Stimulated activated CD8-positive, alpha-beta memory T cell treated with anti-CD3 and anti-CD28 coated beads, Interleukin-12 subunit alpha, Interleukin-12 subunit beta, amount 100 ng/mL, for 4 hours (primary cell): ENCODE data around the gene RBMS2.
"Not testable (repeated sequence)": the region's sequence is repeated elsewhere in the genome, so short reads cannot be mapped to it uniquely, and the experiment has no call there.

ENCODE experiments used
- DNase-seq: peaks from one replicate; pipeline ENCODE4 v3.0.0-alpha.2; 2020; ENCODE audit warnings: low read depth

RBMS2 gene

DNA sequence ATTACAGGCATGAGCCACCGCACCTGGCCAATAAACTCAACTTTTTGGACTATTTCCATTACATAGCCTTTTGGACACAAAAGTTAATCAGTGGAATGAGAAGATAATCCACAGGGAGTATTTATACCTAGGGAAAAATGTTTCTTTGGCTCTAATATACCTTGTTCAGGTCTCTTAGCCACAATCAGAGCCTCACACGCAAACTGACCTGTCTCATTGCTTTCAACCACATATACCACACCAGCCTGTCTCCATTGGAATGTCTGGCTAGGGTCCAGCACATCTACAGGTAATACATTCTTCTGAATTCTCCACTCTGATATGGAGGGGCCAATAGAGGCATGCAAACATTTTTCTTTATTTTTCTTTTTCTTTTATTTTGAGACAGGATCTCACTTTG is 3.8 kb upstream of the RBMS2 start:
- no peak for DNase-seq

- no peak for DNase-seq
Observed at GRCh38 chr12:56518570-56518969, 3.0 kb upstream of the RBMS2 start.

DNA sequence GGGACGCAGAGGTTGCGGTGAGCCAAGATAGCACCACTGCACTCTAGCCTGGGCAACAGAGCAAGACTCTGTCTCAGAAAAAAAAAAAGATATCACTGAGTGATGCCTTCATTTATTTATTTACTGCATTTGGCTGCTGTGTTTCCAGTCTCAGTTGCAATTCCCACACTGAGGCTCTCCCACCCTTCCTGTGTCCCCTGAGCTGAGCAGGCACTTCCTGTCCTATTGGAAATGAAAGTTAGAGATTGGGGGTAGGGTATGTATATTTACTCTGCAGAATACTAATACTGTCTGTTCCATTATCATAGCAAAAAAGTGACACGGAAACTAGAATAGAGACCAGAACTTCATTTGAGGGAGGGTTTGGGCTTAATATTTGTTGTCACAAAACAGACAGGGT is 1.6 kb upstream of the RBMS2 start:
- no peak for DNase-seq

DNA sequence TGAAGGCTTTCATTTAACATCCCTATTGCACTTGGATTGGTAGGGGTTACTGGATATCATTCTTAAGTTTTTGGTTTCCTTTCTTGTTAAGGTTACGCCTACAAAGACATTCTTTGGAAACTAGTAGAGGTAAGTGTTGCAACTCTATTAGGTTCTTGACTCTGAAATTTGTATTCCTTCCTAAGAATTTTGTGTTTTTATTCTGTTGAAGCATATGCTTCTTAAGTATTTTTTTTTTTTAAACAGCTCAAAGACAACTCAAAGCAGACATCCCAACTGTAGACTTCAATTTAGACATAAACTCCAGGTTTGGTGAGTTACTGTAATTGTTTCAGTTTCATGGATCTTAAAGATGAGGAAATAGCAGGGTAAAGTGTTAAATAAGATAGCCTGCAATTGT is 1.1 kb upstream of the RBMS2 start:
- no peak for DNase-seq

GRCh38 chr12:56521209-56521589 is 421 bp upstream of the RBMS2 start:
- DNase-seq, result no peak

DNA sequence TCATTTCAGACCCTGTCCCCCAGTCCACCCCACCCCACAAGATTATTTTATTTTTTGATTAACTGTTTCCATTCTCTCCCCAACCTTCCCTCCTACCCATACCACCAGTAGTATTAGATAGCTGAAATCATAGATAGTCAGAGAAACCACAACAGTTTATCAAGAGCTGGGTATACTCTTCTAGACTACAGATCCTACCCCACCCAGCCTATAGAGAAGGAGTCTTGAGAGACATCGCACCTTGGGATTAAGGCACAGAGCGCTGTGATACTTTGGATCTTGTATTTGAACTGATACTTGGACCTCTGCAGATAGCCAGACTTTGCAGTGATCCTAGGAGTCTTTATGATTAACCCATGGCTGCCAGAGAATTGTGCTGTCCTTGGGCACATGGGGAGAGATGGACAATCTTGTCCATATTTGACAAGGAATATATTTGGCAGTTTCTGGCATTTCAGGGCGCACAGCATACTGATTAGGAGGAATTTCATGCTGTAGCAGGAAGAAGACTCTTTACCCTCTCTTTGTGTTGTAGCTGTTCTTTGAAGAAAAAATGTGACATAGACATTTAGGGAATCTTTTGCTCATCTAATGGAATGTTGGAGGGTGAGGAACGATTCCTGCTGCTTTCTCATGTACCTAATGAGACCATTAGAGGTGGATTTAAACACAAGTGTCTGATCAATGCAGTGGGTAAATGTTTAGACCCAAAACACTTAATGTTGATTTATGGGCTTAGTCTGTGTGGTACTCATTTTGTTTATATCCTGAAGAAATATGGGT is 982 bp downstream of the RBMS2 start:
- DNase-seq, result no peak

DNA sequence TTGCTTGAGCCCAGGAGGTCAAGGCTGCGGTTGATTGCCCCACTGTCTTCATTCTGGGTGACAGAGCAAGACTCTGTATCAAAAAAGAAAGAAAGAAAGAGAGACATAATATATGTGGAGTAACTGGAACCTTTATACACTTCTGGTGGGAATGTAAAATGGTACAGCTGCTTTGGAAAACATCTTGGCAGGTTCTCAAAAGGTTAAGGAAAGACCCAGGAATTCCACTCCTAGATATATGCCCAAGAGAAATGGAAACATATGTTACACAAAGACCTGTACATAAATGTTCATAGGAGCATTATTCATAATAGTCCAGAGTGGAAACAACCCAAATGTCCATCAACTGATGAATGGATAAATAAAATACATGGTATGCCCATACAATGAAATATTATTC is 7.2 kb downstream of the RBMS2 start:
- no peak for DNase-seq

DNA sequence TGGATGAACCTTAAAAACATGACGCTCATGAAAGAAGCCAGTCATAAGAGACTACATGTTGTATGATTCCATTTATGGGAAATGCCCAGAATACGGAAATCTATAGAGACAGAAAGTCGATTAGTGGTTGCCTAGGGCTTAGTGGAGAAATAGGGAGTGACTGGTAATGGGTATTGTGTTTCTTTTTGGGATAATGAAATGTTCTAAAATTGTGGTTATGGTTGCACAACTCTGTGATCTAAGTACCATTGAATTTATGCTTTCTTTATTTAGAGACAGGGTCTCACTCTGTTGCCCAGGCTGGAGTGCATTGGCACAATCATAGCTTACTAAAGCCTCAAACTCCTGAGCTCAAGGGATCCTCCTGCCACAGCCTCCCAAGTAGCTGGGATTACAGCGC is 8.0 kb downstream of the RBMS2 start:
- DNase-seq, result no peak

DNA sequence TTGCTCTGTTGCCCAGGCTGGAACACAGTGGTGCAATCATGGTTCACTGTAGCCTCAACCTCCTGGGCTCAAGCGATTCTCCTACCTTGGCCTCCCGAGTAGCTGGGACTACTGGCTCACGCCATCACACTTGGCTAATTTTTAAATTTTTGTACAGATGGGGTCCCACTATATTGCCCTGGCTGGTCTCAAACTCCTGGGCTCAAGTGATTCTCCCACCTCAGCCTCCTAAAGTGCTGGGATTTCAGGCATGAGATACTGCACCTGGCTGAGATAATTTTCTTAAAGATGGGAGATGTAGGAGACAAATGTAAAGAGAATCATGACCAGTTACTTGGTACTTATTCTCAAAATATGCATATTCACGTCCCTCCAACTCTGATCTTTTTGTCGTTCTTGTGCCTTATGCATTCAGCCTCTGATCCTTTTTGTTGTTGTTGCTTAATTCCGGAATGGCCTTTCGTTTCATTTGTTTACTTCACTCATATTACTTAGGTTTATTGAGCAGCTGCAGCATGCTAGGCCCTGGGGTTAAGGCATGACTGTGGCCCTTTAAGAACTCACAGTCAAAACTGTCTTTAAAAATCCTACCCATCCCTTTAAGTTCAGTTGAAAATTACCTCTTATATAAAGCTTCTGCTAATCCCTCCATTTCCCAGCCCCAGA is 8.9 kb downstream of the RBMS2 start:
- DNase-seq, result no peak

DNA sequence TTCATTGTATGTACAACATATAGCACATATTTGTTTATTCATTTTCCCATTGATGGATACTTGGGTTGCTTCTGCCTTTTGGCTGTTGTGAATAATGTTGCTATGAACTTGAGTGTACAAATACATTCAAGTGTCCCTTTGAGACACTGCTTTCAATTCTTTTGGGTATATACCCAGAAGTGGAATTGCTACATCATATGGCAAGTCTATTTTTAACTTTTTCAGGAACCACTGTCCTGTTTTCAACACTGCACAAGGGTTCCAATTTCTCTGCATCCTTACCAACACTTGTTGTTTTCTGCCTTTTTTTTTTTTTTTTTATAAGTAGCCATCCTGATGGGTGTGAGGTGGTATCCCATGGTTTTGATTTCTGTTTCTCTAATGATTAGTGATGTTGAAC is 15.9 kb downstream of the RBMS2 start:
- DNase-seq, result no peak

DNA sequence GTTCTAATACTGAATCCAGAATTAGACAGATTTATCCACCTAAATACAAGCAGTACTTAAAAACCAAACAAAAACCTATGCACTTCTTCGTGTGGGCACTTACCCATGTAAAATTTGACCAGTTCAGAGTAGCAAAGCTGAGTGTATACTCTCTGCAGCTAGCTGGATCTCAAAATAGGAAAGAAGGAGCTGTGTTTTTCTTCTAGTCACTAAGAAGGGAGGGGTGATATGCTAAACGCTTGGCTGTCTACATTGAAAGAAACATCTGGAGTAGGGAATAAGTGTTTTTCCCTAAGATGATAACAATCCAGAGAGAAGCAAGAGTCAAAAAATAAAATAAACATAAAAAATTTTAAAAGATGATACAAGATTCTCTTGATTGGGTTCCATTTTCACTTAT is 20.0 kb downstream of the RBMS2 start:
- DNase-seq, result no peak

GRCh38 chr12:56542164-56542563 is 20.5 kb downstream of the RBMS2 start:
- DNase-seq, result no peak

DNA sequence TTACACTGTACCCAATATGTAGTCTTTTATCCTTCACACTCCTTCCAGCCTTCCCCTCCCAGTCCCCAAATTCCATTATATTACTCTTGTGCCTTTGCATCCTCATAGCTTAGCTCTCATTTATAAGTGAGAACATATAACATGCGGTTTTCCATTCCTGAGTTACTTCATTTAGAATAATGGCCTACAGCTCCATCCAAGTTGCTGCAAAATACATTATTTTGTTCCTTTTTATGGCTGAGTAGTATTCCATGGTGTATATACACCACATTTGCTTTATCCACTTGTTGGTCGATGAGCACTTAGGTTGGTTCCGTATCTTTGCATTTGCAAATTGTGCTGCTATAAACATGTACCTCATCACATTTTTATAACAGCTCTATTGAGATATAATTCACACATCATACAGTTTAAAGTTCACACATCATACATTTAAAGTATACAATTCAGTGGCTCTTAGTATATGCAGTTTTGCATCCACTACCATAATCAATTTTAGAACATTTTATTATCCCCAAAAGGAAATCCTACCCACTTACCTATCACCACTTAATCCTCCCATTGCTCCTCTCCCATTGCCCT is 23.5 kb downstream of the RBMS2 start:
- no peak for DNase-seq

DNA sequence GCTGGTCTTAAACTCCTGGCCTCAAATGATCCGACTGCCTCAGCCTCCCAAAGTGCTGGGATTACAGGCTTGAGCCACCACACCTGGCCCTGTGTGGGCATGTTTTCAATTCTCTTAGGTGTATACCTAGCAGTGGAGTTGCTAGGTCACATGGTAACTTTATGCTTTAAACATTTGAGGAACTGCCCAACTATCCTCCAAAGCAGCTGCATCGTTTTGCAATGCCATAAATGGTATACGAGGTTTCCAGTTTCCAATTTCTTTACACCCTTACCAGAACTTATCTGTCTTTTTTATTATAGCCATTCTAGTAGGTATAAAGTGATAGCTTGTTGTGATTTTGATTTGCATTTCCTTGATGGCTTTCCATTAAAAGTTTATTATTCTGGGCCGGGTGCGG is 25.1 kb downstream of the RBMS2 start:
- DNase-seq, result no peak

DNA sequence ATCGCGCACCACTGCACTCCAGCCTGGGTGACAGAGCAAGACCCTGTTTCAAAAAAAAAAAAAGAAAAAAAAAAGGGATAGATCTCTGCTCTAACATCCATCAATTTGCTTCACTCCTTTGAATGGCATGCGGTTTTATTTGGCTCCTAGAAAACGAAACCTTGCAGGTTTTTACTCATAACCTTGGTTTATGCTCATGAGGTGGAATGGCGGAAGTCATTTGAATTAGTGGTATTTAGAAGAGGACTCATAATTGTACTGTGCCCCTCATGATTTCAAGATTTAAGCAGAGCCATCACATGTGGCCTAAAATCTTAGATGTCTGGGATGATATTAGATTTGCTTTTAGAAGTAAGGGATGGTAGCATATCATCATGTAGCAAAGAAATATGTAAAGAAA is 29.4 kb downstream of the RBMS2 start:
- DNase-seq, result no peak

- DNase-seq, result no peak
Observed at GRCh38 chr12:56565510-56566101, 44.0 kb downstream of the RBMS2 start.

DNA sequence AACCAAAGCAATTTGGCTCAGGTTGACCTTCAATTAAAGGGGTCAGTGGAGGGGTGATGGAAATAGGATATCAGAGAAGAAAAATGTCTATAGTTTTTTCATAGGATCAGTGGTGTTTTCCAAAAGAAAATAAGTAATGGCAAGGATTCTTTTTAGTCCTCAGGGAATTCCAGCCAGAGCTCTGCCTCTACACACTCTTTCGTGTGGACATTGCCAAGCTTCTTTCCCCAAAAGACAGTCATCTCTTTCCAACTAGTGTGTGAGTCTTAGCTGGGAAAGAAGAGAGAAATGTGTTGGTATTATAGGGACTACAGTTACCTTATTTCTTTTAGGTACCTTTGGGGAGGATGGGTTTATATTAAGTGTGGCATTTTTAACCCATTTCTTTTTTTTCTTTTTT is 46.5 kb downstream of the RBMS2 start:
- DNase-seq, result no peak

DNA sequence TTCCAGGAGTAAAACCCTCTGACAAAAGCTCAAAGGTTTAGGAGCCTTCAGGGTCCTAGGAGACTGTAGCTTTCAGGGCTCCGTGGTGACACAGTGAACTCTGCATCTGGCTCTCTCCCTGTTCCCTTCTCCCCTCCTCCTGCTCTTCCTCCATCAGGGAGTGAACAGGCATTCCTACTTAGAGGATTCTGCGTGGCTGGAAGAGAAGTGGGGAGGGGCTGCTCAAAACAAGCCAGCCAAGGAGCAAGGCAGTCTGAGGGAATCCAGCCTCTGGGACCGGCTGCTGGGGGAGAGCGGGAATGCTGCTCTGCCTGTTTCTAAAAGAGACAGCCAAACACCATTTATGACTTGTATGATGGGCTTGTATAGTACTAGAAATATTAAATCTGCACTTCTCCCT is 49.5 kb downstream of the RBMS2 start:
- no peak for DNase-seq

- no peak for DNase-seq
Observed at GRCh38 chr12:56572288-56572687, 50.7 kb downstream of the RBMS2 start.

DNA sequence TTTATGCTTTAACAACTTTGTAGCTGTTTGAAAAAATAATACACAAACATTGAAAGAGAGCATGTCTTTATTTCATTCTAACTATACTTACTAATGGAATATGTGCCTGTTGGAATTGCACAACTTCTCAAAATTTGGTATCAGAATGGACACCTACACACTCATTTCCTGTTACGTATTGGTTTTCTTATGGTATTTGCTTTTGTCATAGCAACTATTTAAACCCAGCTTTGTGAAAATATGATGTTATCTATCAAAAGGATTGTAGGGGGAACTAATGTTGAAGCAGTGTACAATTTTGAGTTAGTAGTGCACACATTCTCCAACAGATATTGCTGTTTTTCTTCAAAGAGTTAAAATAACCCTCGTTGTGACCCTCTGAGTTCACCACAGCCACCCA is 52.6 kb downstream of the RBMS2 start:
- DNase-seq, result no peak

- not testable (repeated sequence) for DNase-seq
Observed at GRCh38 chr12:56577248-56577647, 55.6 kb downstream of the RBMS2 start.

GRCh38 chr12:56578983-56579546 is 57.4 kb downstream of the RBMS2 start:
- no peak for DNase-seq
